ENCODE measurements around the gene SLC52A3. TPM values are rescaled to one million over a fixed set of nuclear protein-coding genes. Genes with fewer than 3 reads are reported as not detected.

SLC52A3 gene
- polyA plus RNA-seq, 2 of the 4 experiments (the other 2 are of a cell fraction) = 0.56 to 0.63 TPM

DNA sequence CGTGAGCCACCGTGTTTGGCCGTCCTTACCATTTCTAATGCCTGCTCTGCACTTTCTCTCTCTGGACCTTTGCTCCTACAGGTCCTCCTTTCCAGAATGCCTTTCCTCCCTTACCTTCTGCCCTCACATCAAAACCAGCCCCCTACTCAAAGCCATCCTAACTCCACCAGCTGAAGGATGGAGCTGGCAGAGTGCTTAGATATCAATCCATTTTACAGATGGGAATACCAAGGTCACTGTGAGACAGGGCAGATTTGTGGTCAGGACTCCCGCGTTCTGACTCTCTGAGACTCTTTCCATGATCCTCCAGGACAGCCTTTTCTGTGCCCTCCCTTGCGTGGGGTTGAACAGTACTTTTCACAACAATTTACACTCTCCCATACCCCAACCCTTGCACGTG, 51.0 kb downstream of the SLC52A3 start:
- TF ChIP-seq SMC3 (IDR thresholded peaks at IDR 0.05) (no peak), MAZ (IDR thresholded peaks at IDR 0.05; ENCODE audit: borderline replicate concordance, low read depth, low read length) (no peak)
- TF ChIP-seq, protein P1, sequence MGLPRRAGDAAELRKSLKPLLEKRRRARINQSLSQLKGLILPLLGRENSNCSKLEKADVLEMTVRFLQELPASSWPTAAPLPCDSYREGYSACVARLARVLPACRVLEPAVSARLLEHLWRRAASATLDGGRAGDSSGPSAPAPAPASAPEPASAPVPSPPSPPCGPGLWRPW (IDR thresholded peaks at IDR 0.05) = no peak
- TF ChIP-seq, protein P2, sequence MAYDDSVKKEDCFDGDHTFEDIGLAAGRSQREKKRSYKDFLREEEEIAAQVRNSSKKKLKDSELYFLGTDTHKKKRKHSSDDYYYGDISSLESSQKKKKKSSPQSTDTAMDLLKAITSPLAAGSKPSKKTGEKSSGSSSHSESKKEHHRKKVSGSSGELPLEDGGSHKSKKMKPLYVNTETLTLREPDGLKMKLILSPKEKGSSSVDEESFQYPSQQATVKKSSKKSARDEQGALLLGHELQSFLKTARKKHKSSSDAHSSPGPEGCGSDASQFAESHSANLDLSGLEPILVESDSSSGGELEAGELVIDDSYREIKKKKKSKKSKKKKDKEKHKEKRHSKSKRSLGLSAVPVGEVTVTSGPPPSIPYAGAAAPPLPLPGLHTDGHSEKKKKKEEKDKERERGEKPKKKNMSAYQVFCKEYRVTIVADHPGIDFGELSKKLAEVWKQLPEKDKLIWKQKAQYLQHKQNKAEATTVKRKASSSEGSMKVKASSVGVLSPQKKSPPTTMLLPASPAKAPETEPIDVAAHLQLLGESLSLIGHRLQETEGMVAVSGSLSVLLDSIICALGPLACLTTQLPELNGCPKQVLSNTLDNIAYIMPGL (CRISPR knock-in tag; IDR thresholded peaks at IDR 0.05; ENCODE audit: borderline replicate concordance) = no peak
- WGBS (ENCODE audit: missing lambda C conversion rate) = 79% methylated on average over 7 of the region's 7 CpGs
- peaks cover 24% of the 10 kb centered on the region for H3K9me3 ChIP-seq
- no peaks in the 10 kb centered on the region for H3K4me1 ChIP-seq
- ATAC-seq (no peak), DNase-seq (ENCODE audit: low read depth in 1 of 2, low spot score in 1 of 2) (no peak), FAIRE-seq (no peak)
- CTCF ChIA-PET = interaction anchor here (0.7 to 2.0 kb wide), 6 partner anchors 10 to 156 kb away, joined by 3 to 9 read pairs (median 6); no protein-coding TSS in a partner anchor
- POLR2A ChIA-PET = no interaction called here
- H3K27ac ChIP-seq = no peak overlapping the region
- no peak overlapping the region for H3K4me2 ChIP-seq
- H3K4me3 ChIP-seq = no peak overlapping the region

DNA sequence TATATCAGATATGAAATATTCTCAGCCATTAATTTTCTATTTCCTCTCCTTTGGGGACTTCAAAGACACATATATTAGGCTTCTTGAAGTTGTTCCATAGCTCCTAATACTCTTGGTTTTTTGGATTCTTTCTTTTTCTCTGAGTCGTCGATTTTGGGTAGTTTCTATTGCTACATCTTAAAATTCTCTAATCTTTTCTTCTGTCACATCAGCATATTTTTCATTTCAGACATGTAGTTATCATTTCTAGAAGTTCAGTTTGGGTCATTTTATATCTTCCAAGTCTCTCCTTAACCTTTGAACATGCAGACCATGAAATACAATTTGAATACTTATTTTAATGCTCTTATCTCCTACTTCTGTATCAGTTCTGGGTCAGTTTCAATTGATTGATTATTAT, 53.8 kb downstream of the SLC52A3 start:
- ChIA-PET CTCF (interaction anchor here (2.0 kb wide), 1 partner anchor 25 kb away, joined by 10 read pairs; no protein-coding TSS in a partner anchor), POLR2A (no interaction called here)
- TF ChIP-seq MAFK (IDR thresholded peaks at IDR 0.05; ENCODE audit: partially characterized antibody) (peak; percentile 89), HOXB5 (CRISPR knock-in tag; IDR thresholded peaks at IDR 0.05) (no peak)
- Histone ChIP-seq H3K4me1 (no peaks in the 10 kb centered on the region), H3K4me3 (no peak overlapping the region), H3K27ac (no peak overlapping the region), H3K4me2 (no peak overlapping the region), H3K9me3 (peaks cover 25% of the 10 kb centered on the region)
- WGBS (ENCODE audit: missing lambda C conversion rate) = 31% methylated on average over 2 of the region's 2 CpGs
- no peak for FAIRE-seq
- ATAC-seq = no peak
- no peak for DNase-seq (ENCODE audit: low read depth in 1 of 2, low spot score in 1 of 2)

DNA sequence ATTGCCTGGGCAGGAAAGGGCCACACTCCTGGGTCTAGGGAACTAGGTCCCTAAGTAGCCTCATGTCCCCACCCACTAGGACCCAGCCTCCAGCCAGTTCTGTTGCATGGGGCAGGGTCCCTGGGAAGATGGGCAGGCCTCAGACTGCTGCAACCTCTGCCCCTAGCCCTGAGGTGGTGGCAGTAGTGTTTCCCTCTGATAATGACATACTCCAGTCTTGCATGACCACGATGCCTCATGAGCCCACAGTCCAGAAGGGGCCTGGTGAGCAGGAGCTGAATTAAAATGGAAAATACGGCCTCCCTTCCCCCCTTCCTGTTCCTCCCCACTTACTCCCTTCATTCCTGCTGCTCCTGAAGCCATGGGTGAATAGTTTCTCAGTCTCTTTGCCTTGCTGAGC, 56.7 kb downstream of the SLC52A3 start:
- DNase-seq (ENCODE audit: low read depth in 1 of 2, low spot score in 1 of 2) (no peak), ATAC-seq (peak in 1 of 2 experiments; percentile 48; a peak in 3 of 6 replicates), FAIRE-seq (no peak)
- Histone ChIP-seq H3K4me3 (no peak overlapping the region), H3K27ac (no peak overlapping the region), H3K4me2 (no peak overlapping the region), H3K9me3 (peaks cover 34% of the 10 kb centered on the region), H3K4me1 (no peaks in the 10 kb centered on the region)
- no peak for TF ChIP-seq ZNF302 (CRISPR knock-in tag; IDR thresholded peaks at IDR 0.05)
- TF ChIP-seq, protein P3, sequence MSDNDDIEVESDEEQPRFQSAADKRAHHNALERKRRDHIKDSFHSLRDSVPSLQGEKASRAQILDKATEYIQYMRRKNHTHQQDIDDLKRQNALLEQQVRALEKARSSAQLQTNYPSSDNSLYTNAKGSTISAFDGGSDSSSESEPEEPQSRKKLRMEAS (IDR thresholded peaks at IDR 0.05) = no peak
- TF ChIP-seq KDM5A (IDR thresholded peaks at IDR 0.05) = no peak
- no peak for TF ChIP-seq SMC3 (IDR thresholded peaks at IDR 0.05)
- TF ChIP-seq, protein P4, sequence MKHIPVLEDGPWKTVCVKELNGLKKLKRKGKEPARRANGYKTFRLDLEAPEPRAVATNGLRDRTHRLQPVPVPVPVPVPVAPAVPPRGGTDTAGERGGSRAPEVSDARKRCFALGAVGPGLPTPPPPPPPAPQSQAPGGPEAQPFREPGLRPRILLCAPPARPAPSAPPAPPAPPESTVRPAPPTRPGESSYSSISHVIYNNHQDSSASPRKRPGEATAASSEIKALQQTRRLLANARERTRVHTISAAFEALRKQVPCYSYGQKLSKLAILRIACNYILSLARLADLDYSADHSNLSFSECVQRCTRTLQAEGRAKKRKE (CRISPR knock-in tag; IDR thresholded peaks at IDR 0.05; ENCODE audit: low read depth) = no peak
- no peak for TF ChIP-seq EHF (CRISPR knock-in tag; IDR thresholded peaks at IDR 0.05)
- TF ChIP-seq CHD4 (IDR thresholded peaks at IDR 0.05; ENCODE audit: borderline replicate concordance) = no peak
- TF ChIP-seq RAD21 (conservative IDR thresholded peaks at IDR 0.05 in 1 of 2, IDR thresholded peaks at IDR 0.05 in 1 of 2) = no peak
- no peak for TF ChIP-seq CBX2 (IDR thresholded peaks at IDR 0.05; ENCODE audit: borderline replicate concordance, low read depth)
- no peak for TF ChIP-seq RCOR1 (IDR thresholded peaks at IDR 0.05; ENCODE audit: low read depth, low read length)
- TF ChIP-seq, protein P5, sequence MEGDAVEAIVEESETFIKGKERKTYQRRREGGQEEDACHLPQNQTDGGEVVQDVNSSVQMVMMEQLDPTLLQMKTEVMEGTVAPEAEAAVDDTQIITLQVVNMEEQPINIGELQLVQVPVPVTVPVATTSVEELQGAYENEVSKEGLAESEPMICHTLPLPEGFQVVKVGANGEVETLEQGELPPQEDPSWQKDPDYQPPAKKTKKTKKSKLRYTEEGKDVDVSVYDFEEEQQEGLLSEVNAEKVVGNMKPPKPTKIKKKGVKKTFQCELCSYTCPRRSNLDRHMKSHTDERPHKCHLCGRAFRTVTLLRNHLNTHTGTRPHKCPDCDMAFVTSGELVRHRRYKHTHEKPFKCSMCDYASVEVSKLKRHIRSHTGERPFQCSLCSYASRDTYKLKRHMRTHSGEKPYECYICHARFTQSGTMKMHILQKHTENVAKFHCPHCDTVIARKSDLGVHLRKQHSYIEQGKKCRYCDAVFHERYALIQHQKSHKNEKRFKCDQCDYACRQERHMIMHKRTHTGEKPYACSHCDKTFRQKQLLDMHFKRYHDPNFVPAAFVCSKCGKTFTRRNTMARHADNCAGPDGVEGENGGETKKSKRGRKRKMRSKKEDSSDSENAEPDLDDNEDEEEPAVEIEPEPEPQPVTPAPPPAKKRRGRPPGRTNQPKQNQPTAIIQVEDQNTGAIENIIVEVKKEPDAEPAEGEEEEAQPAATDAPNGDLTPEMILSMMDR (IDR thresholded peaks at IDR 0.05) = no peak
- TF ChIP-seq EHMT2 (IDR thresholded peaks at IDR 0.05; ENCODE audit: low read depth) = no peak
- no peak for TF ChIP-seq BHLHE40 (IDR thresholded peaks at IDR 0.05; ENCODE audit: low read depth, low read length)
- 21% methylated on average over 2 of the region's 2 CpGs for WGBS (ENCODE audit: missing lambda C conversion rate)
- ChIA-PET POLR2A (no interaction called here), CTCF (interaction anchor here (0.7 to 1.4 kb wide), 6 partner anchors 17 to 245 kb away, joined by 3 to 4 read pairs (median 3); no protein-coding TSS in a partner anchor)
